Occipital lobe (tissue), 2 donors: ENCODE results near the gene PIK3IP1. TPM values are rescaled to one million over a fixed set of nuclear protein-coding genes. Genes with fewer than 3 reads are reported as not detected.
"Not testable (repeated sequence)": the region's sequence is repeated elsewhere in the genome, so short reads cannot be mapped to it uniquely, and the experiment has no call there.

Experiments used
- DNase-seq: peaks from one replicate; lab custom pipeline; 2025; lab: John Stamatoyannopoulos, UW
- total RNA-seq: library from RNA; depleted of rRNA; stranded (reverse); fragments of >200 nt; gene quantifications from one replicate; pipeline ENCODE4 v1.2.3, GENCODE V29; 2014

Gene PIK3IP1
- total RNA-seq, 1 donor from 2014 or later: 23.2 TPM

DNA sequence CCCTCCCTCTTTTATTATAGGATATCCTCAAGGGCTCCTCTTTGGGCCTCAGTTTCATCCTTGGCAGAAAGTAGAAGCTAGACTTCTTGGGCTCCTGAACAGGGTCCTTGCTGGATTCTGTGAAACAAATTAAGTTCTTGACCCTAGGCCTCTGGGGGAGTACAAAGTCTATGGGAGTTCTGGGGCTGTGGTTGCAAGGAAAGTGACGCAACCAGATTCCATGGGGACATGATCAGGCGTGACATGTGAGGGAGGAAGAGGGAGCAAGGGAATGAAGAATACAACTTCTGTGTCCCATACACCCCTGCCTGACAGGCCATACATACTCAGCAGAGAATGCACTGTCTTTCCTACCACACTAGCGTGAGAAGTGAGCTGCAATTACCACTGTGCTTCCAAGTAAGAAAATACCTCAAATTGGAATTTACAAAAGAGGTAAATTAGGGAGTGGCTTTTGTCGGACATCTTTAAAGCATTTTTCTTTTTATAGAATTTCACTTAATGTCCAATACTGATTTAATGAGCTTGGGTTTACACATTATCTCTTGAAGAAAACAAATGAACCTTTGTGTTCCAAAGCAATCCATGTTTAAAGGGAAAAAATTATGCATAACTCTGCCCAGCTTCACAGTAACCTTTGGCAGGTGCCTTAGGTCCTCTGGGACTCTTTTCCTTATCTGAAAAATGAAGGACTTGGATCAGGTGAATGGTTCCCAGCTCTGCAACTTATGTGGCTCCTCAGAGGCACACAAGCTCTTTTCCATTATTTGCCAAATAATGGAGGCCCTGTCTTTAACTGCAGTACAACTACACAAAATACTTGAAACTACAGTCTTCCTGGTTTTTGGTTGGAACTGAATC lies 41.3 kb downstream of the PIK3IP1 start:
- DNase-seq: no peak

- DNase-seq: no peak
These were observed 43.0 kb downstream of the PIK3IP1 start for GRCh38 chr22:31248965-31249958.

DNA sequence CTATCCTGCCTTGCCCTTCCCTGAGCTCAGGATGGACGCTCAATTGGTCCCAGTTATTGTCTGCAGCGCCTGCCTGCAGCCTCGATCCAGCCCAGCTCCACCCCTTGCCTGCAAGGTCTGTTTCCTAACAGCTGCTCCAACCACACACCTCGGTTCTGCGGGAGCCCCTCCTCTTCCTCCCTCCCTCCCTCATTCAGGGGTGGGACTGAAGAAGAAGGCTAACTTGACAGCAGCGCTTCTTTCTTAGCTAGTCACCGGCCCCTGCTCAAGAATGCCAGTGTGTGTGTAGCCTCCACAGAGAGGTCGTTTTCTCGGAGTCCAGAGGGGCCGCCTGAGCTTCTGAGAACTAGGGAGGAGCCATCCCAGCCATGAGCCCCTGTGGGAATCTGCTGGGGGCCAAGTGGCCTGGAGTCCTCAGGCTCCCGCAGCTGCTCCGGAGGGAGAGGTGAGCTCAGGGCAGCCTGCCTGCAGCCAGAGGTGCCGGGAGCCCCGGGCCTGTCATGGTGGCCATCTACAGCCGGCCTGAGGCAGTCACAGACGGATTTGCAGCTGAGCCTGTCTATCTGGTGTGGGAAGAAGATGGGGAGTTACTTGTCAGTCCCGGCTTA lies 44.0 kb downstream of the PIK3IP1 start:
- peak; percentile 65 for DNase-seq

DNA sequence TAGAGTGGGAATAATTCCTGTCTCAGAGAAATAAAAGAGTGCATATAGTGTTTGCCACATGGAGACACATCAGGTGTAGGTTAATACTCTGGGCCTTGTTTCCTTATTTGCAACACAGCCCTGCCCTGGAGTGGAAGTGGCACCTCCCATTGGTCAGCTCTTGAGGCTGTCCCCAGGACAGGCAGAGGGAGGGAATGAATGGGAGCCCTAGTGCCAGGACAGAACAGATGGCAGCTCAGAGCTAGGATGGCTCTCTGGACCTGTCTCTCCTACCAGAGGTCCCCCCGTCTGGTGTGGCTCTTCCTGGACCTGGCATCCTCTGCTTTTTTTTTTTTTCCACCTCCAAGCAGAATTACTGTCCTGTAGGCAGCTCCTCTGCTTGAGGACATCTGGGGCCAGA lies 44.6 kb downstream of the PIK3IP1 start:
- DNase-seq: no peak

GRCh38 chr22:31246687-31247086 lies 45.6 kb downstream of the PIK3IP1 start:
- DNase-seq: no peak

DNA sequence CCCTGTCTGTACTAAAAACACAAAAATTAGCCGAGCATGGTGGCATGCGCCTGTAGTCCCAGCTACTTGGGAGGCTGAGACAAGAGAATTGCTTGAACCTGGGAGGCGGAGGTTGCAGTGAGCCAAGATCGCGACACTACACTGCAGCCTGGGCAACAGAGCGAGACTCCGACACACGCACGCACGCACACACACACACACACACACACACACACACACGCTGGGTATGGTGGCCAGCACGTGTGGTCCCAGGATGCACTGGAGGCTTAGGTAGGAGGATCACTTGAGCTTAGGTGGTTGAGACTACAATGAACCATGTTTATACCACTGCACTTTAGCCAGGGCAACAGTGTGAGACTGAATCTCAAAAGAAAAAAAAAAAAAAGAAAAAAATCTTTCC lies 46.3 kb downstream of the PIK3IP1 start:
- DNase-seq: not testable (repeated sequence)

DNA sequence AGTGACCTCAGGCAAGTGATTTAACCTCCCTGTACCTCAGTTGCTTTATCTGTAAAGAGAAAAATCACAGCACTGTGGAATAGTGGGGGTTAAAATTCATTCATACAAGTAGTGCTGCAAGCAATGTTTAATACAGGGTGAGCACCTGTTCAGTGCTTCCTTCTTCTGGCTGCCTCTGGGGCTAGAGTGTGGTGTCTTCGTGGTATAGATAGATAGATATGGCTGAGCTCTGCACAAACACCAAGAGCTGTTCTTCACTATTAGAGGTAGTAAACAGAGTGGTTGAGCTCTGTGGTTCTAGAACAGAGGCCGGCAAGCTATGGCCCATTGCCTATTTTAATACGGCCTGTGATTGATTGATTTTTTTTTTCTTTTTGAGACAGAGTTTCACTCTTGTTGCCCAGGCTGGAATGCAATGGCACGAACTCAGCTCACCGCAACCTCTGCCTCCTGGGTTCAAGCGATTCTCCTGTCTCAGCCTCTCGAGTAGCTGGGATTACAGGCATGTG lies 47.3 kb downstream of the PIK3IP1 start:
- no peak for DNase-seq

GRCh38 chr22:31244046-31244942 lies 48.0 kb downstream of the PIK3IP1 start:
- DNase-seq: no peak

DNA sequence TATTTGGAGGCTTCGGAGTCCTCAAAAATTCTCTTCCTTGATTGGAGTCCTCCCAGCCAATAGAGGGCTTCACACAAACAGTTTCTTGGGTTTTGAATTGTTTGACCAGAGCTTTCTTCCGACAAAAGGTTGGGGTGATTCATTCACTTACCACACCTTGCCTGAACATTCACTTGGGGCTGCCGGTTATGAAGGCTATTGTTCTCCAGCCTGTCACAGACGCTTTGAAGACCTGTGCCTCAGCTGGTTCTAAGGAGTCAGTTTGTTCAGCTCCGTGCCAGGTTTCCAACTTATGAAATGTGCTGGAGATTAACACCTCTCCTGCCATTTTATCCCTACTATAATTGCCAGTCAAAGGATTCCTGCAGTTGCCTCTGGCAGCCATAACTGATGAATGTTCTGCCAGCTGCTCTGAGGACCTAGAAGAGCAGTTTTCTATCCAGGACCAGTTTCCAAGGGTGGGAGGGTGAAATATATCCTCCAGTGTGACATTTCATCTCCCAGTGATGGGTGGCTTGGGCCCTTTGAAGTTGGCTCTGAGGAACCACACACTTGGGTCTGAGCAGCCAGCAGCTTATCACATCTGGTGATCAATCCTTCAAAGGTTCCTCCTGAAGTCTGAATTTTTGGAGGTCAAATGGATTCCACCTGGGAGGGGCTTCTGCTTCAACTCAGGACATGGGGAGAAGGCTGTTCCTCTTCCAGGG lies 48.8 kb downstream of the PIK3IP1 start:
- no peak for DNase-seq

GRCh38 chr22:31241936-31242335 lies 50.4 kb downstream of the PIK3IP1 start:
- no peak for DNase-seq

DNA sequence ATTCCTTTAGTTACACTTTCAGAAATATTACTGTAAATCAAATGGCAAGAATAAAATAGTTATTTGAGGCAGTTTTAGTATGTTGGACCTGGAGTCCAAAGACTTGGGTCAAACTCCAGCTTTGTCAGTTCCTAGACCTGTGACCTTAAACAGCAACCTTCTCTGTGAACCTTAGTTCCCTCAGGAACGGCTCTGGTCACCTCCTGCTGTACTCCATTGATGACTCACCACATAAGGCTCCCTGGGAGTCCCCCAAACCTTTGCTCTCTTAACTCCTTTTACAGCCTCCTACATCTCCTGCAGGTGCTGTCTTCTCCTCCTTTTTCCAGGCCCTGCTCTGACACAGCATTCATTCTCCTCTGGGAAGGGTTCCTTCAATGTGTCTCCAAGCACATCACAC lies 51.1 kb downstream of the PIK3IP1 start:
- no peak for DNase-seq

GRCh38 chr22:31239771-31240370 lies 52.4 kb downstream of the PIK3IP1 start:
- DNase-seq: no peak

DNA sequence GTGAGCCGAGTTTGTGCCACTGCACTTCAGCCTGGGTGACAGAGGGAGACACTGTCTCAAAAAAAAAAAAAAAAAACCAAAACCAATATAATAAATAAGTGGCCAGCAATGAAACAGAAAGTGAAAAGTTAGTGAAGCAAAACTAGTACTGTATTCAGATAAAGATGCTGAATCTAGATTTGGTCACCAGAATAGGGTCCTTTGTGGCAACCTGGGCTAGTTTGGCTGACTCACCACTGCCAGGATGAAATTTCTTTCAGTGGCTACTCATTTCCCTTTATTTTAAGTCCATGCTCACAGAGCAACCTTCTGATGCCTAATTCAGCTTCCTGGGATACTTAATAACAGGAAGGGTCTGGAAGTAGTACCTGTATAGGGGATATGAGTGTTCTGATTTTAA lies 54.2 kb downstream of the PIK3IP1 start:
- DNase-seq: no peak

DNA sequence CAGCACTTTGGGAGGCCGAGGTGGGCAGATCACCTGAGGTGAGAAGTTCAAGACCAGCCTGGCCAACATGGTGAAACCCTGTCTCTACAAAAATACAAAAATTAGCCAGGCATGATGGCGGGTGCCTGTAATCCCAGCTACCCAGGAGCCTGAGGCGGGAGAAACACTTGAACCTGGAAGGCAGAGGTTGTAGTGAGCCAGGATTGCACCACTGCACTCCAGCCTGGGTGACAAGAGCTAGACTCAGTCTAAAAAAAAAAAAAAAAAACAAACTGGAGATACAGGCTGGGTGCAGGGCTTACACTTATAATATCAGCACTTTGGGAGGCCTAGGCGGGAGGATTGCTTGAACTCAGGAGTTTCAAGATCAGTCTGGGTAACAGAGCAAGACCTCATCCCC lies 56.2 kb downstream of the PIK3IP1 start:
- not testable (repeated sequence) for DNase-seq

DNA sequence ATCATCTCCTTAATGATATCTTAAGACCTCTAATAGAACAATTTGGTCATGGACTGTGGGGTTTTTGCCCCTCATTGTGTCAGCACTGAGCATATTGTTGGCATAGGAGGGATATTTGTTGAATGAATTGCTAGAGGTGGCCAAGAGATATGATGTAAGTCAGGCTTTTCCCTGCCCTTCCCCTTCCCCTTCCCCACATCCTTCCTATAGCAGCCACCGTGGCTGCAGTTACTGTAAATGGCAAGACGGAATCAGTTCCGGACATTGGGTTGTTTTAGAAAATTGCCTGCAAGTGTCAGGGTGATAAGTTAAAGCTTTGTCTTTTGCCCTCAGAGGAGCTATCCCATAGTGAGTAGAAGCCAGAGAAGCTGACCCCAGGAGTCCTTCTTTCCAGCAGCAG lies 57.2 kb downstream of the PIK3IP1 start:
- no peak for DNase-seq

DNA sequence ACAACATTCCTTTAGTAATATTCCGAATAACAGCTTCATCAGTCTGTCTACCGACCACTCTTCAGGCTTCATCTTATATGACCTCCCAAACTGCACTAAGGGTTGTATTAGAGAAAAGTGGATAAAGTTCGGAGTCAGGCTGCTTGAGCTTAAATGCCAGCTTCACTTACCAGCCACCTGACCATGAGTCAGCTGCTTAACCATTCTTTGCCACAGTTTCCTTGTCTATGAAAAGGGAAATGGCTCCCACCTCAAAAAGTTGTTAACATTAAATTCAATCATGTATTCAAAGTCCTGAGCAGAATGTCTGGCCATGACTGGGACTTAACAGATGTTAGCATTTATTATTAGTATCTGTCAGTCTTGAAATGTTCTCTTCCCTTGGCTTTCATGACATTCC lies 59.3 kb downstream of the PIK3IP1 start:
- no peak for DNase-seq
